Measurements from ENCODE around the gene C1QTNF2. TPM values are rescaled to one million over a fixed set of nuclear protein-coding genes. Genes with fewer than 3 reads are reported as not detected.
"Not testable (repeated sequence)": the region's sequence is repeated elsewhere in the genome, so short reads cannot be mapped to it uniquely, and the experiment has no call there.

C1QTNF2 gene
- total RNA-seq, 1 donor from 2014 or later: 1.0 TPM

DNA sequence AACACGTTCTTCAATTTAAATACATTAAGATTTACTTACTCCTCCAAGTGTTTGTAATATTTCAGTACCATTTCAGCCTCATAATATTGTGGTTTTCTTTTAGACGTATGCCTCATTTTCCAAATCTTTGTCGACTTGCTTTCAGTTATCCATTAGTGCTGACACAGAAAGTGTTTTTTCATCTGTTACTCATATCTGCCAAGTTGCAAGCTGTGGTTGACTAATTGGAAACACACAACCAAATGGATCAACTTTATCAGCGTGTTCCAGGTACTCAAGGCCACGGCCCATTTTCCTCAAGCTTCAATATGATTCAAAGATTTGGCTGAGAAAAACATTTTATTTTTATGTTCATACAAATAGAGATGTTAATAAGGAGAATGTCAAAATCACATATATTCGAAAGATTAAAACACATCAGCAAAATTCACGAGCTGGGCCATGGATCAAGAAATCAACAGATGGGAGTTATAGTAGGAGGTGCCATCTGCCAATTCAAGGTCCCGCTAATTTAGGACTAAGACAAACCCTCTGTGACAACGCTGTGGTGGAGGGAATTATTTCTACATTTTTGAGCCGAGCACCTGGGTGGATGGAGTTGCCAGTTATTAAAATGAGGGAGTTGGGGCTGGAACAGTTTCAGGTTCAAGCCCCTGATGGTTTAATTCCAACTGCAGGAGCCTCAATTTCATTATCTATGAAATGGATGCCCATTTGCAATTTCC is 30.9 kb downstream of the C1QTNF2 start:
- no peak overlapping the region for H3K27ac Mint-ChIP-seq (ENCODE audit: unreplicated experiment)
- H3K4me3 Mint-ChIP-seq (ENCODE audit: unreplicated experiment): no peak overlapping the region
- no peaks in the 10 kb centered on the region for H3K36me3 Mint-ChIP-seq (ENCODE audit: unreplicated experiment)
- H3K27me3 Mint-ChIP-seq (ENCODE audit: unreplicated experiment): peaks cover 5% of the 10 kb centered on the region
- H3K9me3 Mint-ChIP-seq (ENCODE audit: unreplicated experiment): no peaks in the 10 kb centered on the region
- peaks cover 24% of the 10 kb centered on the region for H3K4me1 Mint-ChIP-seq (ENCODE audit: low read depth, unreplicated experiment)
- no peak for DNase-seq
- TF ChIP-seq, protein P1, sequence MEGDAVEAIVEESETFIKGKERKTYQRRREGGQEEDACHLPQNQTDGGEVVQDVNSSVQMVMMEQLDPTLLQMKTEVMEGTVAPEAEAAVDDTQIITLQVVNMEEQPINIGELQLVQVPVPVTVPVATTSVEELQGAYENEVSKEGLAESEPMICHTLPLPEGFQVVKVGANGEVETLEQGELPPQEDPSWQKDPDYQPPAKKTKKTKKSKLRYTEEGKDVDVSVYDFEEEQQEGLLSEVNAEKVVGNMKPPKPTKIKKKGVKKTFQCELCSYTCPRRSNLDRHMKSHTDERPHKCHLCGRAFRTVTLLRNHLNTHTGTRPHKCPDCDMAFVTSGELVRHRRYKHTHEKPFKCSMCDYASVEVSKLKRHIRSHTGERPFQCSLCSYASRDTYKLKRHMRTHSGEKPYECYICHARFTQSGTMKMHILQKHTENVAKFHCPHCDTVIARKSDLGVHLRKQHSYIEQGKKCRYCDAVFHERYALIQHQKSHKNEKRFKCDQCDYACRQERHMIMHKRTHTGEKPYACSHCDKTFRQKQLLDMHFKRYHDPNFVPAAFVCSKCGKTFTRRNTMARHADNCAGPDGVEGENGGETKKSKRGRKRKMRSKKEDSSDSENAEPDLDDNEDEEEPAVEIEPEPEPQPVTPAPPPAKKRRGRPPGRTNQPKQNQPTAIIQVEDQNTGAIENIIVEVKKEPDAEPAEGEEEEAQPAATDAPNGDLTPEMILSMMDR (IDR thresholded peaks at IDR 0.05; ENCODE audit: partially characterized antibody, unreplicated experiment): no peak

DNA sequence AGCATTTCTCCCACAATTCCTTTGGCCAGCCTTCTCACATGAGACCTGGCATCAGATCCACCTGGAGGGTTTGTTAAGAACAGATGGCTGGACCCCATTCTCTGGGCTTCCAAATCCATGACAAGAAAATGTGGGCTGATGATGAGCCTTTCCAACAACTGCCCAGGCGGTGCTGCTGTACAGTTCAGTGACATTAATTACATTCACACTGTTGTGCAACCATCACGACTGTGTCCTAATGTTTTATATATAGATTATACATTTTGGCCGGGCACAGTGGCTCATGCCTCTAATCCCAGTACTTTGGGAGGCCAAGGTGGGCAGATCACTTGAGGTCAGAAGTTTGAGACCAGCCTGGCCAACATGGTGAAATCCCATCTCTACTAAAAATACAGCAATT is 35.7 kb downstream of the C1QTNF2 start:
- H3K27me3 Mint-ChIP-seq (ENCODE audit: unreplicated experiment); DNase-seq; H3K27ac Mint-ChIP-seq (ENCODE audit: unreplicated experiment); H3K36me3 Mint-ChIP-seq (ENCODE audit: unreplicated experiment); H3K4me1 Mint-ChIP-seq (ENCODE audit: low read depth, unreplicated experiment); H3K4me3 Mint-ChIP-seq (ENCODE audit: unreplicated experiment); H3K9me3 Mint-ChIP-seq (ENCODE audit: unreplicated experiment): not testable (repeated sequence)

DNA sequence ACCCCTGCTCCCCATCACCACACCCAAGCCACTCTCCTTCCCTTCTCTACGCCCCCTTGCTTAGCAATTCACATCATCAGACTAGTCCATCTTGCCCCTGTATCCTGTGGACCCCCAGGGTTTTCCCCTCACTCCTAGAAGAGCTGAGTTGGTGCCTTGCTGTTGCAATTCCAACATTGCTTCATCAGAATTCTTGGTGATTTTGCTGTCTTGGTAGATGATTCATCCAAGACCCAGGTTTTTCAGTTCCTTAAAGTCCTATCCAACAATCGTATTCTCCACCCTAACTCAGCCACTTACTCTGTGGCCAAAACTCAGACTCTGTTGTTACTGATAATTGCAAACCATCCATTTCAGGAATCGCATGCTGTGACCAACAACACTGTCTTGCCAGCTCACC is 36.7 kb downstream of the C1QTNF2 start:
- DNase-seq: no peak
- H3K27me3 Mint-ChIP-seq (ENCODE audit: unreplicated experiment): peaks cover 6% of the 10 kb centered on the region
- no peaks in the 10 kb centered on the region for H3K36me3 Mint-ChIP-seq (ENCODE audit: unreplicated experiment)
- no peak overlapping the region for H3K4me3 Mint-ChIP-seq (ENCODE audit: unreplicated experiment)
- no peak overlapping the region for H3K27ac Mint-ChIP-seq (ENCODE audit: unreplicated experiment)
- TF ChIP-seq, protein P1 (IDR thresholded peaks at IDR 0.05; ENCODE audit: partially characterized antibody, unreplicated experiment): no peak
- H3K9me3 Mint-ChIP-seq (ENCODE audit: unreplicated experiment): peaks cover 2% of the 10 kb centered on the region
- H3K4me1 Mint-ChIP-seq (ENCODE audit: low read depth, unreplicated experiment): peaks cover 5% of the 10 kb centered on the region

DNA sequence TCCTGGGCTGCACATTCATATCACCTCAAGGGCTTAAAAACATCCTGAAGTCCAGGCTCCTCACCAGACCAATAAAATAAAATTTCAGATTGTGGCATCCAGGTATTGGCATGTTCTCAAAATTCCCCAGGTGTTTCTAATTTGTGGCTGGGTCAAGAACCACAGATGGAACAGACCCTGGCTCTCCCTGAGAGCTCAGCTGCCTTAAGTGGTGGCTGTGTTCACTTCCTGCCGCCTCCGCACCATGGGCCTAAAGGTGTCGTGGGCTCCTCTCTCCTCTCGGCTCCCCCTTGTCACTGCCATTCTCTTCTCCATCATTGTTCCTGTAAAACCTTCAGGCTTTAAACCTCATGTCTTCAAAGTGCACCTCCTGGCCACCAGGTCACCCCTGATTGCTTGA is 40.2 kb downstream of the C1QTNF2 start:
- DNase-seq: no peak
- H3K4me1 Mint-ChIP-seq (ENCODE audit: low read depth, unreplicated experiment): peaks cover 8% of the 10 kb centered on the region
- H3K4me3 Mint-ChIP-seq (ENCODE audit: unreplicated experiment): no peak overlapping the region
- peaks cover 2% of the 10 kb centered on the region for H3K9me3 Mint-ChIP-seq (ENCODE audit: unreplicated experiment)
- TF ChIP-seq, protein P1 (IDR thresholded peaks at IDR 0.05; ENCODE audit: partially characterized antibody, unreplicated experiment): no peak
- no peaks in the 10 kb centered on the region for H3K36me3 Mint-ChIP-seq (ENCODE audit: unreplicated experiment)
- H3K27me3 Mint-ChIP-seq (ENCODE audit: unreplicated experiment): peaks cover 6% of the 10 kb centered on the region
- H3K27ac Mint-ChIP-seq (ENCODE audit: unreplicated experiment): no peak overlapping the region

DNA sequence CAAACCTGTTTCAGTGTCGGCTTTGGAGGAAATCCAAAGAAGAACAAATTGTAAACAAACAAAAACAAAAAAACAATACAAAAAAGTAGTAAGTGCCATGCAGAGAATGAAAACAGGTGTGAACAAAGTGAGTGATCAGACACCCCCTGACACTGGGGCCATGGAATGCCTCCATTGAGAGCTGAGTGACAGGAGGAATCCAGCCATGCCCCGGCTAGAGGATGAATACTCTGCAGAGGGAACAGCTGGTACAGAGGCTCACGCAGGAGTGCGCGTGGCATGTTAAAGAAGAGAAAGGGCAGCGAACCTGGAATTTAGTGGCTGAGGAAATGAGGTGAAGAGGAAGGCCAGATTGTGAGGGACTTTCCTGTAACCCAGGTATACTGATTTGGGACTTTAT is 42.6 kb downstream of the C1QTNF2 start:
- no peak for DNase-seq
- no peak overlapping the region for H3K27ac Mint-ChIP-seq (ENCODE audit: unreplicated experiment)
- no peaks in the 10 kb centered on the region for H3K36me3 Mint-ChIP-seq (ENCODE audit: unreplicated experiment)
- H3K27me3 Mint-ChIP-seq (ENCODE audit: unreplicated experiment): peaks cover 3% of the 10 kb centered on the region
- TF ChIP-seq, protein P1 (IDR thresholded peaks at IDR 0.05; ENCODE audit: partially characterized antibody, unreplicated experiment): no peak
- peaks cover 2% of the 10 kb centered on the region for H3K9me3 Mint-ChIP-seq (ENCODE audit: unreplicated experiment)
- no peak overlapping the region for H3K4me3 Mint-ChIP-seq (ENCODE audit: unreplicated experiment)
- peaks cover 3% of the 10 kb centered on the region for H3K4me1 Mint-ChIP-seq (ENCODE audit: low read depth, unreplicated experiment)
